PC-9 (cell line): Measurements from ENCODE around the gene SNX9. TPM values are rescaled to one million over a fixed set of nuclear protein-coding genes. Genes with fewer than 3 reads are reported as not detected.
A peak's percentile ranks its signal among the peaks of the same experiment; 100 is the strongest.
"Not testable (repeated sequence)": the region's sequence is repeated elsewhere in the genome, so short reads cannot be mapped to it uniquely, and the experiment has no call there.

Experiments used
- BruUV-seq: library from RNA; stranded (reverse); fragments of 400-500 nt; replicated peaks from 2 replicates; lab custom pipeline; 2021; lab: Mats Ljungman, UMichigan
- CTCF ChIA-PET: fragments of 300-600 bp; sonication (Branson Sonifier 250); formaldehyde crosslinking; loops from one replicate; lab custom pipeline; 2022; ENCODE audit warnings: antibody characterized with exemption; lab: Charles Lee
- POLR2A ChIA-PET: fragments of 300-600 bp; sonication (Branson Sonifier 250); formaldehyde crosslinking; loops from one replicate; lab custom pipeline; 2022; ENCODE audit warnings: antibody characterized with exemption; ENCODE audit not compliant: unreplicated experiment; lab: Charles Lee
- DNase-seq, 2 experiments: peaks; one replicate each; pipeline versions ENCODE4 v3.0.0 to v3.0.0-alpha.2; 2015 to 2022; ENCODE audit warnings: mixed read lengths in 1 of 2
- H2AFZ ChIP-seq: fragments of 200-600 bp; sonication (generic); 2 replicates; pipeline ENCODE4 v1.8.1; 2017; ENCODE audit warnings: antibody characterized with exemption
- H3F3A ChIP-seq: fragments of 200-600 bp; sonication (generic); 2 replicates; pipeline ENCODE4 v1.8.1; 2017; ENCODE audit warnings: antibody characterized with exemption, mild to moderate bottlenecking, low read depth; ENCODE audit not compliant: insufficient read depth
- H3K27ac ChIP-seq: fragments of 200-600 bp; sonication (generic); 2 replicates; pipeline ENCODE4 v1.6.1; 2016; ENCODE audit warnings: mixed run types
- H3K27me3 ChIP-seq: fragments of 200-600 bp; sonication (generic); 2 replicates; pipeline ENCODE4 v1.6.1; 2016; ENCODE audit warnings: low read depth, mixed run types; ENCODE audit not compliant: insufficient read depth
- H3K36me3 ChIP-seq: fragments of 200-600 bp; sonication (generic); 2 replicates; pipeline ENCODE4 v1.6.1; 2016; ENCODE audit warnings: low read depth, mixed run types
- H3K4me1 ChIP-seq: fragments of 200-600 bp; sonication (generic); replicated peaks from 2 replicates; pipeline ENCODE4 v1.6.1; 2016; ENCODE audit warnings: mixed run types; ENCODE audit not compliant: insufficient read depth
- H3K4me2 ChIP-seq: fragments of 200-600 bp; sonication (generic); 2 replicates; pipeline ENCODE4 v1.6.1; 2017; ENCODE audit warnings: mixed run types
- H3K4me3 ChIP-seq: fragments of 200-600 bp; sonication (generic); 2 replicates; pipeline ENCODE4 v1.6.1; 2016; ENCODE audit warnings: mixed run types
- H3K79me2 ChIP-seq: fragments of 200-600 bp; sonication (generic); 2 replicates; pipeline ENCODE4 v1.6.1; 2017; ENCODE audit warnings: low read depth, mixed run types
- H3K9me2 ChIP-seq: fragments of 200-600 bp; sonication (generic); 2 replicates; pipeline ENCODE4 v1.8.1; 2017; ENCODE audit warnings: mild to moderate bottlenecking; ENCODE audit not compliant: insufficient read depth
- H3K9me3 ChIP-seq: fragments of 200-600 bp; sonication (generic); 2 replicates; pipeline ENCODE4 v1.8.1; 2016; ENCODE audit warnings: low read depth; ENCODE audit not compliant: insufficient read depth
- H4K20me1 ChIP-seq: fragments of 200-600 bp; sonication (generic); 2 replicates; pipeline ENCODE4 v1.8.1; 2017; ENCODE audit not compliant: insufficient read depth
- CTCF ChIP-seq: fragments of 200-600 bp; sonication (generic); conservative IDR thresholded peaks from 2 replicates; pipeline ENCODE4 v1.6.1; 2017; ENCODE audit warnings: mixed run types, antibody characterized with exemption, mild to moderate bottlenecking, moderate library complexity
- EZH2 ChIP-seq: fragments of 200-600 bp; sonication (generic); IDR thresholded peaks from 2 replicates; pipeline ENCODE4 v1.8.0; 2017; ENCODE audit warnings: antibody characterized with exemption, low read depth
- intact Hi-C: fragments of 100-400 bp; cut with micrococcal nuclease; formaldehyde crosslinking; loops from one replicate; pipeline ENCODE4 v1.10.0; 2022; ENCODE audit not compliant: unreplicated experiment
- total RNA-seq: library from RNA; stranded (reverse); gene quantifications from 2 replicates; pipeline ENCODE4 v1.2.3, GENCODE V29; 2021

Gene SNX9
- total RNA-seq, 1 experiment from 2014 or later, result 25.0 TPM

DNA sequence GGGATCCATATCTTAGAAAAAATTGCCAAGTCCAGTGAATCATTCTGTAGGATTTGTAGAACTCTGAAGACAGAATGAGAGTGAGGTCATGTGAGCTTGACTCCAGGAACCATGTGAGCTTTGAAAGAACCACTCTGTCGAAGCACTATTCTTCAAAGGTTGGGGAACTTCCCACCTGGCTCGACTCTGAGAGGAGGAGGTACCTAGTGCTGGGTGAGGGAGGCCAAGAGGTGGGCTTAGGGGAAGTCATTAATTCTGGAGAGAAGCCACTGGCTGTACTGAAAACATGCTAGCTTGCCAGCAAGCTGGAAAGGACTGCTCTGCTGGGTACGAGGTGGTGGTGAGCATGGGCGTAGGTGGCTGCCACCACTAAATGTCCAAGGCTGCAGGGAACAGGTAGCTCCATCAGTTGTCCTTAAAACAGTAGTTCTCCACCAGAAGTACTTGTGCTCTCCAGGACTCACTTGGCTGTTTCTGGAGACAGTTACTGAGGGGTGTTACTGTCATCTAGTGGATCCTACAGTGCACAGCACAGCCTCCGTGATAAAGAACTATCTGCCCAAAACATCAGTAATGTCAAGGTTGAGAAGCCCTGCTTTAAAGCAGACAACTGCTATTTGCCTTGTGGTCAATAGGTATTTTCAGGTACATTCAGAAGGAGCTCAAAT, 124.0 kb downstream of the SNX9 start:
- no peaks in the 10 kb centered on the region for H3K9me2 ChIP-seq
- TF ChIP-seq EZH2 (no peak), CTCF (0 out of 2 replicates have a peak, but pooled peaks have one; percentile 26)
- no peaks in the 10 kb centered on the region for H3K4me1 ChIP-seq
- no TSS peak for BruUV-seq
- no peak overlapping the region for H3K4me2 ChIP-seq
- H3K36me3 ChIP-seq, result peaks cover 7% of the 10 kb centered on the region
- ChIA-PET POLR2A (no interaction called here), CTCF (interaction anchor here (0.6 kb wide), 1 partner anchor 10 kb away, joined by 3 read pairs; no protein-coding TSS in a partner anchor)
- no peak overlapping the region for H2AFZ ChIP-seq
- DNase-seq, result no peak
- H4K20me1 ChIP-seq, result no peaks in the 10 kb centered on the region
- H3K4me3 ChIP-seq, result no peak overlapping the region
- peaks cover 10% of the 10 kb centered on the region; the same call in 1 of the 2 replicates for H3K9me3 ChIP-seq
- no peaks in the 10 kb centered on the region for H3K27me3 ChIP-seq
- intact Hi-C loops, result no loop called here
- H3K79me2 ChIP-seq, result no peaks in the 10 kb centered on the region
- H3F3A ChIP-seq, result peaks cover 6% of the 10 kb centered on the region; the same call in 1 of the 2 replicates
- H3K27ac ChIP-seq, result no peak overlapping the region

- H3K4me3 ChIP-seq, DNase-seq, H2AFZ ChIP-seq, H3K9me2 ChIP-seq, H3F3A ChIP-seq, CTCF ChIA-PET, H3K27me3 ChIP-seq, intact Hi-C loops, BruUV-seq, H3K4me2 ChIP-seq, H3K4me1 ChIP-seq, H3K36me3 ChIP-seq, POLR2A ChIA-PET, H4K20me1 ChIP-seq, H3K27ac ChIP-seq, H3K79me2 ChIP-seq: not testable (repeated sequence)
- peaks cover 10% of the 10 kb centered on the region; the same call in 1 of the 2 replicates for H3K9me3 ChIP-seq
Observed at GRCh38 chr6:157950899-157951298, 127.9 kb downstream of the SNX9 start.

GRCh38 chr6:157951828-157952227, 128.8 kb downstream of the SNX9 start:
- no peak for DNase-seq
- Histone ChIP-seq H3K36me3 (no peaks in the 10 kb centered on the region), H3K9me3 (peaks cover 10% of the 10 kb centered on the region; the same call in 1 of the 2 replicates), H3K9me2 (no peaks in the 10 kb centered on the region), H3K79me2 (no peaks in the 10 kb centered on the region), H2AFZ (no peak overlapping the region), H3F3A (peaks cover 6% of the 10 kb centered on the region; the same call in 1 of the 2 replicates), H3K4me1 (no peaks in the 10 kb centered on the region), H3K27me3 (no peaks in the 10 kb centered on the region), H3K4me3 (no peak overlapping the region), H3K4me2 (no peak overlapping the region), H3K27ac (no peak overlapping the region), H4K20me1 (no peaks in the 10 kb centered on the region)
- intact Hi-C loops, result no loop called here
- BruUV-seq, result no TSS peak
- CTCF ChIA-PET, result interaction anchor here (0.5 kb wide), 1 partner anchor 57 kb away, joined by 4 read pairs; no protein-coding TSS in a partner anchor
- TF ChIP-seq CTCF, result no peak
- TF ChIP-seq EZH2, result no peak
- POLR2A ChIA-PET, result no interaction called here
